Body of pancreas (tissue), 4 donors: ENCODE results near the gene ARHGAP30. TPM values are rescaled to one million over a fixed set of nuclear protein-coding genes. Genes with fewer than 3 reads are reported as not detected.
A peak's percentile ranks its signal among the peaks of the same experiment; 100 is the strongest.

Experiments used
- ATAC-seq: fragments of 150-250 bp; one replicate; pipeline ENCODE4 v1.9.1; 2016
- DNase-seq, 4 donors: peaks; one replicate each; pipeline ENCODE4 v3.0.0-alpha.2; 2019
- H3K27ac ChIP-seq, 4 donors: fragments of 200-600 bp; sonication (generic); 1 replicate in 3 of 4; 2 replicates in 1 of 4; pipeline versions ENCODE4 v1.5.1 to v1.6.1; 2016 to 2019; ENCODE audit warnings: mild to moderate bottlenecking in 1 of 4, mixed read lengths in 1 of 4, moderate library complexity in 1 of 4
- H3K27me3 ChIP-seq, 2 donors: fragments of 200-600 bp; sonication (generic); one replicate each; pipeline ENCODE4 v1.6.0; 2016; ENCODE audit warnings: mild to moderate bottlenecking in 1 of 2
- H3K36me3 ChIP-seq, 2 donors: fragments of 200-600 bp; sonication (generic); replicated peaks in 1 of 2; 2 replicates each; pipeline ENCODE4 v1.5.1; 2016; ENCODE audit warnings: low read depth in 2 of 2; ENCODE audit not compliant: insufficient read depth in 1 of 2
- H3K4me1 ChIP-seq: fragments of 200-600 bp; sonication (generic); one replicate; pipeline ENCODE4 v1.6.0; 2016
- H3K4me3 ChIP-seq, 2 donors: fragments of 200-600 bp; sonication (generic); 1 replicate in 1 of 2; 2 replicates in 1 of 2; pipeline ENCODE4 v1.5.1; 2016 to 2019
- H3K9me3 ChIP-seq, 3 donors: fragments of 200-600 bp; sonication (generic); 1 replicate in 2 of 3; 2 replicates in 1 of 3; pipeline ENCODE4 v1.5.1; 2016
- POLR2A ChIP-seq, 3 donors: fragments of 450-650 bp; IDR thresholded peaks; one replicate each; pipeline ENCODE4 v1.6.1; 2016; ENCODE audit warnings: antibody characterized with exemption in 3 of 3, mild to moderate bottlenecking in 2 of 3
- WGBS, 2 donors: methylation state at CpG; one replicate each; pipeline ENCODE4 v1.1.5; 2017; 5-methylcytosine and 5-hydroxymethylcytosine counted together
- intact Hi-C: fragments of 100-400 bp; cut with DNase I; formaldehyde crosslinking; loops from one replicate; pipeline ENCODE4 v1.15.1; 2023
- total RNA-seq, 2 donors: library from RNA; depleted of rRNA; stranded (reverse); fragments of >200 nt; gene quantifications; one replicate each; pipeline ENCODE4 v1.1.0, GENCODE V29; 2016
- TF ChIP-seq, protein P1 (sequence below), 7 experiments: fragments of 450-650 bp in 4 of 7; fragments of 200-600 bp in 3 of 7; sonication (generic) in 3 of 7; IDR thresholded peaks; one replicate each; pipeline ENCODE4 v1.5.1; 2016 to 2019; ENCODE audit warnings: antibody characterized with exemption in 7 of 7

Gene ARHGAP30
- total RNA-seq, 2 donors from 2014 or later, result 3.1 to 4.9 TPM

DNA sequence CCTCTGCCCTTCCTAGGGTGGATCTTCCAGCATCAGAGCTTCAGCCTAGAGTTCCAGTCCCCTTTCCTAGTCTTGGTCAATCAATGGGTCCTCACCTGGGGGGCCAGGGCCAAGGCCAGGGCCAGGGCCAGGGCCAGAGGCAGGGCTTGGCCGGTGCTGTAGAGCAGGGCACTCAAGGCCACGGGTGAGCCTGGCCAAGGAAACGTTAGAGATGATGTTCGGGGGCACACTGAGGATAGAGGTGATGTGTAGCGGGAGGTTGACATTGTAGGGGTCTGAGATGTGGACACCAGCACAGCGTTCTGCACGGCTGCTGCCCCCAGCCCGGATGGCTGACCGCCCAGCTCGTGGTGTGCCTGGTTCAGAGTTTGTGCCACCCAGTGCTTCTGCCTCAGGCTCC is 18.5 kb downstream of the ARHGAP30 start:
- H3K27me3 ChIP-seq, result no peaks in the 10 kb centered on the region
- TF ChIP-seq, protein P1, sequence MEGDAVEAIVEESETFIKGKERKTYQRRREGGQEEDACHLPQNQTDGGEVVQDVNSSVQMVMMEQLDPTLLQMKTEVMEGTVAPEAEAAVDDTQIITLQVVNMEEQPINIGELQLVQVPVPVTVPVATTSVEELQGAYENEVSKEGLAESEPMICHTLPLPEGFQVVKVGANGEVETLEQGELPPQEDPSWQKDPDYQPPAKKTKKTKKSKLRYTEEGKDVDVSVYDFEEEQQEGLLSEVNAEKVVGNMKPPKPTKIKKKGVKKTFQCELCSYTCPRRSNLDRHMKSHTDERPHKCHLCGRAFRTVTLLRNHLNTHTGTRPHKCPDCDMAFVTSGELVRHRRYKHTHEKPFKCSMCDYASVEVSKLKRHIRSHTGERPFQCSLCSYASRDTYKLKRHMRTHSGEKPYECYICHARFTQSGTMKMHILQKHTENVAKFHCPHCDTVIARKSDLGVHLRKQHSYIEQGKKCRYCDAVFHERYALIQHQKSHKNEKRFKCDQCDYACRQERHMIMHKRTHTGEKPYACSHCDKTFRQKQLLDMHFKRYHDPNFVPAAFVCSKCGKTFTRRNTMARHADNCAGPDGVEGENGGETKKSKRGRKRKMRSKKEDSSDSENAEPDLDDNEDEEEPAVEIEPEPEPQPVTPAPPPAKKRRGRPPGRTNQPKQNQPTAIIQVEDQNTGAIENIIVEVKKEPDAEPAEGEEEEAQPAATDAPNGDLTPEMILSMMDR (IDR thresholded peaks at IDR 0.05), result no peak
- TF ChIP-seq POLR2A (IDR thresholded peaks at IDR 0.05), result no peak
- DNase-seq (no peak), ATAC-seq (no peak)
- H3K4me3 ChIP-seq, result no peak overlapping the region
- H3K36me3 ChIP-seq, result no peaks in the 10 kb centered on the region
- H3K9me3 ChIP-seq, result no peaks in the 10 kb centered on the region
- intact Hi-C loops, result no loop called here
- H3K27ac ChIP-seq, result no peak overlapping the region
- WGBS, 2 donors, result 82 to 85% methylated on average over 10 of the region's 10 CpGs
- H3K4me1 ChIP-seq, result peaks cover 9% of the 10 kb centered on the region

DNA sequence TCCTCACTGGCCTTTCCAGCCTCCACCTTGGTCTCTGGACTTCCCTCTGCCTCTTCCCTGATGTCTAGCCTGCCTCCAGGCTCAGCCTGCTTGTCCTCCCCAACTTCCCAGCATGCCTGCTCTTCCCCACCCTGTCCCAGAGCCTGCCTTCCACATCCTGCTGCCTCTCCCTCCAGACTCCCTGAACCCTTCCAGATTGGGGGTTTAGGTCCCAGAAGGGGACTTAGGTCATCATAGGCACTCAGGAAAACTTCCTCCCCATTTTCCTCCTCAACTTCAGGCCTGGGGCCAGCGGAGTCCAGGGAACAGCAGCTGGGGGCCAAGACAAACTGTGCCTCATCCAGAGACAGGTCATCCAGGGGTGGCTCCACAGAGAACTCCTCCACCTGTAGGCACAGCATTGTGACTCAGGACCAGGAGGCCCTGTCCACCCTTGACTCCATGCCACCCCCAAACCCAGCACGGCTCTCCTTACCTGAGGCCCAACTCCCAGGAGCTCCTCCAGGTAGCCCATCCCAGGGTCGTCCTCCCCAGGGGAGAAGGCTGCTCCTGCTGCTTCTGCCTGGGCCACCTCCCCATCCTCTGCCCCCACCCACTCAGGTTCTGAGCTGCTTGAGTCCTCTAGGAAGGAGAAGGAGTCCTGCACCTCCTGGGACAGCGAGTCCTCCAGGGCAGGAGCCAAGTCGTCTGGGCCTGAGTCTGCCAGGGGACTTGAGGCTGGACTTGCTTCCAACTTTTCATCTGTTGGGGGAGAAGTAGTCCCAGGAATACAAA is 20.6 kb downstream of the ARHGAP30 start:
- no peaks in the 10 kb centered on the region for H3K27me3 ChIP-seq
- H3K9me3 ChIP-seq, result no peaks in the 10 kb centered on the region
- DNase-seq (no peak), ATAC-seq (no peak)
- H3K4me1 ChIP-seq, result peaks cover 13% of the 10 kb centered on the region
- no peak overlapping the region for H3K4me3 ChIP-seq
- H3K27ac ChIP-seq, result no peak overlapping the region
- TF ChIP-seq, protein P1 (IDR thresholded peaks at IDR 0.05), result no peak
- no peak for TF ChIP-seq POLR2A (IDR thresholded peaks at IDR 0.05)
- WGBS, 2 donors, result 93 to 100% methylated on average over 5 of the region's 5 CpGs
- H3K36me3 ChIP-seq, result no peaks in the 10 kb centered on the region
- intact Hi-C loops, result no loop called here

DNA sequence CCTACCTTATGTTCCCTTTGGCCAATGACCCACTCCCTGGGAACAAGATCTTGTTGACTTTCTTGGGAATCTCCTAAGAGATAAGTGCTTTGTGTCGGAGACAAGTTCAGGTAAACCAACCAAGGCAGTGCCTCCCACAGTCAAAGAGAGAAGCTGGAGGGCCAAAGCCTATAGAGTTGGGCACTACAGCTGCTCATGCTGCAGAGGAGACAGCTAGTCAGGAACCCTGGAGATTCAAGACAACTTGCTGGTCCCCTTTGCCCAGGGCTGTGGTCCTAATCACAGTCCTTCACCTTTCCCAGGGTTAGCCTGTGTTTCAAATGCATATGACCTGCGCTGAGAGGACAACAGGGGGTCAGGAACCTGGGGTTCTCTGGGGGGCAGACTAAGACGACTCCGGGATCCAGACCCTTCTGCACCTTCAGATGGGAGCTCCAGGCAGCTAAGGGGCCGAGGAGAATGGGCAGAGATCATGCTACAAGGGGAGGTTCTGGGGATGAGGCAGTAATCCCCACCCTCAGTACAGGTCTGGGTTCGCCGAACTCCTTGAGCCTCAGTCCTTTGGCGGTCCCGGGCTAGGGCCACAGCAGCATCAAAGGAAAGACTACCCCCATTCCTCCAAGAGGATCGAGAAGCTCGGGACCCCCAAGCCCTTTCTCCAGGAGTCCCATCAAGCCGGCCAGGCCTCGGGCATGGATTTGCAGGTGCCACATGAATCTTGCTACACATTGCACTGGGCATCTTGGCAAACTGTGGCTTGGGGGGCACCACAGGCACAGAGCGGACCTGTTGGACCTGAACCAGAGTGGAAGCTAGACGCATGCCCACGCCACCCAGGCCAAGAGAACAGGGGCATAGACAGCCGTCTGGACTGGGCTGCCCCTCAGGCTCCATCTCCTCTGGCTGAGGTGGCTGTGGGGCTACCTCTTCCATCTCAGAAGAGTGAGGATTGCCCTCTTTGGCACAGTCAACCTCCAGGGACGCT is 22.0 kb downstream of the ARHGAP30 start:
- no peak for DNase-seq
- H3K27me3 ChIP-seq, result no peaks in the 10 kb centered on the region
- TF ChIP-seq POLR2A (IDR thresholded peaks at IDR 0.05), result no peak
- TF ChIP-seq, protein P1 (IDR thresholded peaks at IDR 0.05), result no peak
- H3K9me3 ChIP-seq, result no peaks in the 10 kb centered on the region
- H3K27ac ChIP-seq, result peak overlapping the region in 1 of 4 donors; percentile 44
- peaks cover 19% of the 10 kb centered on the region for H3K4me1 ChIP-seq
- whole genome bisulfite sequencing, 2 donors, result 94 to 95% methylated on average over 10 to 18 of the region's 18 CpGs
- no peak for ATAC-seq
- H3K4me3 ChIP-seq, result no peak overlapping the region
- intact Hi-C loops, result no loop called here
- H3K36me3 ChIP-seq, result no peaks in the 10 kb centered on the region

DNA sequence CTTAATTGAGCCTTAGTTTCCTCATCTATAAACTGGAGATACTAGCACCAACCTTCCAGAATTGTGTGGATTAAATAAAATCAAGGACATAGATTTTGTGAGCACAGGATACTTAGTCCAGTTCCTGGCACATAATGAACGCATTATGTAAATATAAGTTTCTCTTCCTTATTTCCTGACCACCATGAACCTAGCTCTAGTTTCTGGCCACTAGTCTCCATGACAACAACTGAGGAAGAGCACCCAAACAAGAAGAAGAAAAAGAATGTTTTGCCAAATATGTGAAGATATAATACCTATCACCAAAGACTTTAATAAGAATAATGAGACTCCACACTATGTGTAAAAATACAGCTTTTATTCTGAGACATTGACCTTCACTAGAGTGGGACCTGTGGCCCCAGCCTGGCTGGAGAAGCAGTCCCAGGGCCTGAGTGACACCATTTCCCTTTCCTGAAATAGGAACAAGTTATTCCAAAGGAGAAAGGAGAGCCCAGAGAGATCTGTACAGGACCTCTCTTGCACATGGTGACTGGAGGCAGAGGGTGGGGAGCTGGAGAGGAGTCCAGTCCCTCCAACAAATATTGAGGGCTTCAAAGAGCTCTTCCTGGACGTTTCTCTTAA is 23.0 kb downstream of the ARHGAP30 start:
- Histone ChIP-seq H3K27me3 (no peaks in the 10 kb centered on the region), H3K4me3 (no peak overlapping the region), H3K27ac (peak overlapping the region; percentile 70 to 95 (median 92)), H3K9me3 (no peaks in the 10 kb centered on the region), H3K36me3 (peaks cover 0 to 3% of the 10 kb centered on the region in 2 donors), H3K4me1 (peaks cover 19% of the 10 kb centered on the region)
- TF ChIP-seq, protein P1 (IDR thresholded peaks at IDR 0.05), result no peak
- TF ChIP-seq POLR2A (IDR thresholded peaks at IDR 0.05), result no peak
- no peak for ATAC-seq
- DNase-seq, result no peak
- intact Hi-C loops, result no loop called here
- WGBS, 2 donors, result 26 to 27% methylated on average over 2 of the region's 2 CpGs
